ENCODE results near the gene ASGR1.

DNA sequence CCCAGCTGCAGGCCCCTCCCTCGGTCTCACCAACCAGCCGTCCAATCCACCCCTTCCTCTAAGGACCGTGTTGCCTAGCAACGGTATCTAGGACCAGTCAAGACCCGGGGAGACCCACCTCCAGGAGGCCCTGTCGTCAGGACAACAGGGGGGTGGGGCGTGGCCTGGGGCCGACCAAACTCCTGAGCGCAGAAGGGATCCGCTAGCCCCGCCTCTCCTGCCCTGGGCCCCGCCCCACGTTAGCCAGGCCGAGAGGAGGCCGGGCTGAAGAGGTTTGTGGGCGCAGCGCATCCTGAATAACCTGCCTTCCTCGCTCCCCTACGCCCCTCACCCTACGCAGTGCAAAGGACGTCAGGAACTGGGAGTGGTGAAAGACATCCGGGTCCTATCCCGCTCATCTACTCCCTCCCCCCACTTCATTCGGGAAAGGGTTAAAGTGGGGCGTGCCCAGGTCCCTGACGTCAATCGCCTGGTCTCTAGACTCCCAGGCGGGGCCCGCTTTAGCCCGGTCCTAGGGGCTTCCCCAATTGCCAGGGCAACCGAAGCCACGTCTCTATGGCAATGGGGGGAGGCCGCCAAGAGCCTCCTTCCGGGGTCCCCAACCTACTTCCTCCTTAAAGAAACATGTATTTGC is 25.8 kb upstream of the ASGR1 start:
- no peak for TF ChIP-seq POLR2A (IDR thresholded peaks at IDR 0.05)
- TF ChIP-seq, protein P1, sequence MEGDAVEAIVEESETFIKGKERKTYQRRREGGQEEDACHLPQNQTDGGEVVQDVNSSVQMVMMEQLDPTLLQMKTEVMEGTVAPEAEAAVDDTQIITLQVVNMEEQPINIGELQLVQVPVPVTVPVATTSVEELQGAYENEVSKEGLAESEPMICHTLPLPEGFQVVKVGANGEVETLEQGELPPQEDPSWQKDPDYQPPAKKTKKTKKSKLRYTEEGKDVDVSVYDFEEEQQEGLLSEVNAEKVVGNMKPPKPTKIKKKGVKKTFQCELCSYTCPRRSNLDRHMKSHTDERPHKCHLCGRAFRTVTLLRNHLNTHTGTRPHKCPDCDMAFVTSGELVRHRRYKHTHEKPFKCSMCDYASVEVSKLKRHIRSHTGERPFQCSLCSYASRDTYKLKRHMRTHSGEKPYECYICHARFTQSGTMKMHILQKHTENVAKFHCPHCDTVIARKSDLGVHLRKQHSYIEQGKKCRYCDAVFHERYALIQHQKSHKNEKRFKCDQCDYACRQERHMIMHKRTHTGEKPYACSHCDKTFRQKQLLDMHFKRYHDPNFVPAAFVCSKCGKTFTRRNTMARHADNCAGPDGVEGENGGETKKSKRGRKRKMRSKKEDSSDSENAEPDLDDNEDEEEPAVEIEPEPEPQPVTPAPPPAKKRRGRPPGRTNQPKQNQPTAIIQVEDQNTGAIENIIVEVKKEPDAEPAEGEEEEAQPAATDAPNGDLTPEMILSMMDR (IDR thresholded peaks at IDR 0.05 in 4 of 5, conservative IDR thresholded peaks at IDR 0.05 in 1 of 5), result no peak

Measured in gastrocnemius medialis (tissue), 4 donors.